WERI-Rb-1 (cell line): ENCODE measurements around the gene MYL5.
"Not testable (repeated sequence)": the region's sequence is repeated elsewhere in the genome, so short reads cannot be mapped to it uniquely, and the experiment has no call there.

ENCODE experiments used
- DNase-seq: peaks from one replicate; pipeline ENCODE4 v3.0.0-alpha.2; 2020
- H3K27ac ChIP-seq: fragments of 250-450 bp; sonication (Bioruptor Pico); 2 replicates; pipeline ENCODE4 v1.5.1; 2020; ENCODE audit warnings: mild to moderate bottlenecking, moderate library complexity
- H3K27me3 ChIP-seq: fragments of 250-450 bp; sonication (Bioruptor Pico); 2 replicates; pipeline ENCODE4 v1.5.1; 2021; ENCODE audit warnings: mild to moderate bottlenecking, low read depth, moderate library complexity; ENCODE audit not compliant: insufficient read depth, severe bottlenecking
- H3K36me3 ChIP-seq: fragments of 250-450 bp; sonication (Bioruptor Pico); 2 replicates; pipeline ENCODE4 v1.5.1; 2020; ENCODE audit warnings: mild to moderate bottlenecking, moderate library complexity
- H3K4me3 ChIP-seq: 2 replicates; pipeline ENCODE4 v1.5.1; 2011; ENCODE audit warnings: low read depth, mild to moderate bottlenecking, control low read depth, low read length
- H3K9me3 ChIP-seq: fragments of 250-450 bp; sonication (Bioruptor Pico); 2 replicates; pipeline ENCODE4 v1.5.1; 2021; ENCODE audit warnings: mild to moderate bottlenecking, moderate library complexity; ENCODE audit not compliant: severe bottlenecking
- TF ChIP-seq, protein P1 (sequence below): IDR thresholded peaks from 2 replicates; pipeline ENCODE4 v1.5.1; 2011; ENCODE audit warnings: low read depth, mild to moderate bottlenecking, control low read depth, inconsistent platforms, low read length

The MYL5 gene

DNA sequence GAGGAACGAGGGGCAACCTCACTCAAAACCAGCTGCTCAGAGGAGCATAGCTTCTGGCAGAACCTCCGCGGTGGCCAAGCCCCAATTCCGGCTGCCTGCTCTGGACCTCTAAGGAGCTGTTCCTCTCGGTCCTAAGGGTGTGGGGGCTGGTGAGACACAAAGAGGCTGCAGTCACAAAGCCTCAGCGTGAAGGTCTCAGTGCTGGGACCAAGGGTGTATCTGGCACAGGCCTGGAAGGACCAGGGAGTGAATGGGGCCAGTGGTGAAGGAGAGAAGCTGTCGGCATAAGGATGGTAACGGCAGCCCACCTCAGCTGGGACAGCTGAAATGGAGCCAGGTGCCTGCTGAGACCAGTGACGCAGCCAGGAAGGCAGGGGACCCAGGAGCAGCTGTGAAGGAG is 43.7 kb upstream of the MYL5 start:
- H3K9me3 ChIP-seq, result peaks cover 7% of the 10 kb centered on the region
- H3K27ac ChIP-seq, result peak overlapping the region; percentile 24; the same call in 1 of the 2 replicates
- H3K27me3 ChIP-seq, result no peaks in the 10 kb centered on the region
- no peak overlapping the region for H3K4me3 ChIP-seq
- H3K36me3 ChIP-seq, result peaks cover 28% of the 10 kb centered on the region
- TF ChIP-seq, protein P1, sequence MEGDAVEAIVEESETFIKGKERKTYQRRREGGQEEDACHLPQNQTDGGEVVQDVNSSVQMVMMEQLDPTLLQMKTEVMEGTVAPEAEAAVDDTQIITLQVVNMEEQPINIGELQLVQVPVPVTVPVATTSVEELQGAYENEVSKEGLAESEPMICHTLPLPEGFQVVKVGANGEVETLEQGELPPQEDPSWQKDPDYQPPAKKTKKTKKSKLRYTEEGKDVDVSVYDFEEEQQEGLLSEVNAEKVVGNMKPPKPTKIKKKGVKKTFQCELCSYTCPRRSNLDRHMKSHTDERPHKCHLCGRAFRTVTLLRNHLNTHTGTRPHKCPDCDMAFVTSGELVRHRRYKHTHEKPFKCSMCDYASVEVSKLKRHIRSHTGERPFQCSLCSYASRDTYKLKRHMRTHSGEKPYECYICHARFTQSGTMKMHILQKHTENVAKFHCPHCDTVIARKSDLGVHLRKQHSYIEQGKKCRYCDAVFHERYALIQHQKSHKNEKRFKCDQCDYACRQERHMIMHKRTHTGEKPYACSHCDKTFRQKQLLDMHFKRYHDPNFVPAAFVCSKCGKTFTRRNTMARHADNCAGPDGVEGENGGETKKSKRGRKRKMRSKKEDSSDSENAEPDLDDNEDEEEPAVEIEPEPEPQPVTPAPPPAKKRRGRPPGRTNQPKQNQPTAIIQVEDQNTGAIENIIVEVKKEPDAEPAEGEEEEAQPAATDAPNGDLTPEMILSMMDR, result no peak
- no peak for DNase-seq

DNA sequence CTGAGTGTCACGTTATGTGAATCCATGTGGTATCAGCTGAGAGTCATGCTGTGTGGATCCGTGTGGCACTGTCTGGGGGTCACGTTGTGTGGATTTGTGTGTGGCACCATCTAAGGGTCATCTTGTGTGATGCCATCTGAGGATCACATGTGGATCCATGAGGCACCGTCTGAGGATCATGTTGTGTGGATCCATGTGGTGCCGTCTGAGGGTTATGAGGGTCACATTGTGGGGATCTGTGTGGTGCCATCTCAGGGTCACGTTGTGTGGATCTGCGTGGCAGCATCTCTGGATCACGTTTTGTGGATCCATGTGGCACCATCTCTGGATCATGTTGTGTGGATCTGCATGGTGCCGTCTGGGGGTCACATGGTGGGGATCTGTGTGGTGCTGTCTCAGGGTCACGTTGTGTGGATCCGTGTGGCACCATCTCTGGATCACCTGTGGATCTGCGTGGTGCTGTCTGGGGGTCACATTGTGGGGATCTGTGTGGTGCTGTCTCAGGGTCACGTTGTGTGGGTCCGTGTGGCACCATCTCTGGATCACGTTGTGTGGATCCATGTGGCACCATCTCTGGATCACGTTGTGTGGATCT is 42.0 kb upstream of the MYL5 start:
- H3K9me3 ChIP-seq, result peaks cover 7% of the 10 kb centered on the region
- H3K27ac ChIP-seq, result no peak overlapping the region
- TF ChIP-seq, protein P1, result no peak
- H3K27me3 ChIP-seq, result no peaks in the 10 kb centered on the region
- peaks cover 39% of the 10 kb centered on the region for H3K36me3 ChIP-seq
- no peak overlapping the region for H3K4me3 ChIP-seq
- DNase-seq, result no peak

DNA sequence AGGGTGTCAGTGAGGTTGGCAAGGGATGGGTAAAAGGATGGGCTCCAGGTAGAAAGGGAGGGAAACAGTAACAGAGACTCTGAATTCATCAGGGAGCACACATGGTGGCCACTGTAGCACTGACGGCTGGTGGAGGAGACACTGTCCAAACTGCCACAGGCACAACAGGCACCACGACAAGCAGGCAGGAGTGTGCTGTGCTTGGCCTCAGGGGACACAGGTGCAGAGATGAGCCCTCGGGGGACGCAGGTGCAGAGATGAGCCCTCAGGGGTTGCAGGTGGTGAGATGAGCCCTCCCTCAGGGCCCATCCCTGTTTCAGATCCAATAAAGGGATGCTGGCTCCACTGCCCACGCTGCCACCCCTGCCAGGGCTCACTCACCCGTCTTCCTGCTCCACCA is 41.4 kb upstream of the MYL5 start:
- H3K36me3 ChIP-seq, result peaks cover 44% of the 10 kb centered on the region
- TF ChIP-seq, protein P1, result no peak
- H3K27me3 ChIP-seq, result no peaks in the 10 kb centered on the region
- no peak overlapping the region for H3K27ac ChIP-seq
- DNase-seq, result no peak
- peaks cover 7% of the 10 kb centered on the region for H3K9me3 ChIP-seq
- no peak overlapping the region for H3K4me3 ChIP-seq

DNA sequence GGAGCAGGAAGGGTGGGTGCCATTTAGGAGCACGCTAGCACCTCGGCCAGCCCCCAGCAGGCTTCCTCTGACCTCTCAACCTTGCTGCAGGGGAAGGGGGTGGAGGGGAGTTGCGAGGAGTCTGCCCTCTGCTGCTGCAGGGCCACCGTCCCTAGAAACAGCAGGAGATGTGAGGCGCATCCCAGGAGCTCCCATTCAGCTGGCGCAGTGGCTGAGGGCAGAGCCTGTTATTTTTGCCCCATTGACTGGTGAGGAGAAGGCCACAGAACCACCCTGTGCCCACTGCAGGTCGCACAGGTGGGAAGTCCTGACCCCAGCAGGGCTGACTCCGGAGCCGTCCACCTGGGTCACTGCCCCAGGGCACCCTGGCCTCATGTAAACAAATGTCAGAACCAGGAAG is 40.9 kb upstream of the MYL5 start:
- no peak for DNase-seq
- H3K9me3 ChIP-seq, result peaks cover 7% of the 10 kb centered on the region
- H3K27me3 ChIP-seq, result no peaks in the 10 kb centered on the region
- TF ChIP-seq, protein P1, result no peak
- H3K4me3 ChIP-seq, result no peak overlapping the region
- H3K36me3 ChIP-seq, result peaks cover 40% of the 10 kb centered on the region
- H3K27ac ChIP-seq, result no peak overlapping the region

DNA sequence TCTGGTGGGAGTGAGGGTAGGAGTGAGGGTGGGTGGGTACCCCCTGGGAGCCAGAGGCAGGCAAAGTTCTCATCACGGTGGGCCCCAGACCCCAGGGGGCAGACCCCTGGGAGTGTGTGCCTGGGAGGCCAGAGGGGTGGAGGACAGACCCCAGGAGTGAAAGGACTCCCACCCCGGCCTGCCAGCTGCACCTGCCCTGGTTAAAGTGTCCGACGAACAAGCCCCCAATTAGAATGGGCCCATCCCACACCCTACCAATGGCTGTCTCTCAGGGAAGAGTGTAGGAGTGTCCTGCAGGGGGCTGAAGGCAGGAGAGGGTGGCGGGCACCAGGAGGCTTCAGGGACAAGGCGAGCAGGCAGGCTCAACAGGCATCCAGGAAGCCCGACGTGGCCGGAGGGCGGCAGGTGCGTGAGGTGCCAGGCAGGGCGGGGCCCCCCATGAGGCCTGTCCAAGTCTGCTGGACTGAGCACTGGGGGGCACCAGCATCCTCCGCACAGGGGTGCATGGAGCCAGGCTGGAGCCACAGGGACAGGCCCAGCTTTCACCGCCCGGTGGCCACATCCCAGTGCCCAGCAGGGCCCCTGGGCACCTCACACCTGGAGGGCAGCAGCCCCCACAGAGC is 40.3 kb upstream of the MYL5 start:
- DNase-seq, result no peak
- no peak overlapping the region for H3K27ac ChIP-seq
- no peak overlapping the region for H3K4me3 ChIP-seq
- TF ChIP-seq, protein P1, result 0 out of 2 replicates have a peak, but pooled peaks have one; percentile 9
- H3K36me3 ChIP-seq, result peaks cover 34% of the 10 kb centered on the region
- H3K9me3 ChIP-seq, result peaks cover 7% of the 10 kb centered on the region
- H3K27me3 ChIP-seq, result no peaks in the 10 kb centered on the region

DNA sequence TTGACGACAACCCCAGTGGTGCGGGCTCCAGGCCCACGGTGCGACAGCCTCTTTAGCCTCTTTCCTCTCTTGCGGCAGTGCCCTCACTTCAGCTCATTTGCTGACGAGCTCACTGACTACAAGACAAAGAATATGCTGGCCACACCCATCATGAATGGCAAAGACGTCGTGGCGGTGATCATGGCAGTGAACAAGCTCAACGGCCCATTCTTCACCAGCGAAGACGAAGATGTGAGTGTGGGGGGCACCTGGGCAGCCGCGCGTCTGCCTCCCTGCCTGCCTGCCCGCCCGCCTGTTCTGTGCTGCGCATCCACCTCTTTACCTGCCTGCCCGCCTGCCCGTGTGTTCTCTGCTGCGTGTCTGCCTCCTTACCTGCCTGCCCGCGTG is 39.8 kb upstream of the MYL5 start:
- H3K4me3 ChIP-seq, result no peak overlapping the region
- no peaks in the 10 kb centered on the region for H3K27me3 ChIP-seq
- TF ChIP-seq, protein P1, result no peak
- H3K27ac ChIP-seq, result no peak overlapping the region
- H3K9me3 ChIP-seq, result peaks cover 7% of the 10 kb centered on the region
- peaks cover 30% of the 10 kb centered on the region for H3K36me3 ChIP-seq
- no peak for DNase-seq

DNA sequence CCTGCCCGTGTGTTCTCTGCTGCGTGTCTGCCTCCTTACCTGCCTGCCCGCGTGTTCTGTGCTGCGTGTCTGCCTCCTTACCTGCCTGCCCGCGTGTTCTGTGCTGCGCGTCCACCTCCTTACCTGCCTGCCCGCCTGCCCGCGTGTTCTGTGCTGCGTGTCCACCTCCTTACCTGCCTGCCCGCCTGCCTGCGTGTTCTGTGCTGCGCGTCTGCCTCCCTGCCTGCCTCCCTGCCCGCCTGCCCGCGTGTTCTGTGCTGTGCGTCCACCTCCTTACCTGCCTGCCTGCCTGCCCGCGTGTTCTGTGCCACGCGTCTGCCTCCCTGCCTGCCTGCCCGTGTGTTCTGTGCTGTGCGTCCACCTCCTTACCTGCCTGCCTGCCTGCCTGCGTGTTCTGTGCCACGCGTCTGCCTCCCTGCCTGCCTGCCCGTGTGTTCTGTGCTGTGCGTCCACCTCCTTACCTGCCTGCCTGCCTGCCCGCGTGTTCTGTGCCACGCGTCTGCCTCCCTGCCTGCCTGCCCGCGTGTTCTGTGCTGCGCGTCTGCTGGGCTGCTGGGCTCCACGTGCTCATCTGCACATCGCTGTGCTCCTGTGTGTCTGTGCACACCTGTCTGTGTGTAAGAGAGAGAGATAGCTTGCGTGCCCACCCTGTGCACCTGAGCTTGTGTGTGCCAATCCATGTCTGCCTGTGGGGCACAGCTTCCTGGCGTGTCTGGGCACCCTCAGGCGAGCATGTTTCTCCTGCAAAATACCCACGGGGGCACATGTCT is 39.1 kb upstream of the MYL5 start:
- H3K27me3 ChIP-seq, H3K27ac ChIP-seq, H3K9me3 ChIP-seq, DNase-seq, H3K4me3 ChIP-seq: not testable (repeated sequence)
- H3K36me3 ChIP-seq, result peaks cover 30% of the 10 kb centered on the region
